ENCODE measurements around the gene GPC3. TPM values are rescaled to one million over a fixed set of nuclear protein-coding genes. Genes with fewer than 3 reads are reported as not detected.

The GPC3 gene
- total RNA-seq, 3 donors from 2014 or later (not counting 1 experiment from before 2014, with no cell fraction given): not detected

DNA sequence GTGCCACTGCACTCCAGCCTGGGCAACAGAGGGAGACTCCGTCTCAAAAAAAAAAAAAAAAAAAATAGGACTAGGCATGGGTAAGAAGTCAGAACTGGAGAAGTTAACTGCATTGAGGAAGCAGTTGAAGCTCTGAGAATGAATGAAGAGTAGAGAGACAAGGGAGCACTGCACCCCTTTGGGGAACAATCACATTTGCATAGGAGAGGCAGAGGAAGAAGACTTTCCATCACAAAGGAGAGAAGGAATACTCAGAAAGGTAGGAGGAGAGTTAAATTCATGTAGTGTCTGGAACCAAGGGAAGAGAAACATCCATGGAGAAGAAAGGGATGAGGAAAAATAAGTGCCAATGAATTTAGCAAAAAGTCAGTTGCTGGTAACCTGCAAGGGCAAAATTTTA lies 72.4 kb downstream of the GPC3 start:
- ATAC-seq (no peak), DNase-seq (no peak)
- intact Hi-C loops (cut with micrococcal nuclease): no loop called here
- Histone ChIP-seq H3K27me3 (ENCODE audit: control insufficient read depth, insufficient read depth, low read length) (no peaks in the 10 kb centered on the region), H3K4me1 (ENCODE audit: control insufficient read depth, insufficient read depth, low read length) (no peaks in the 10 kb centered on the region), H3K4me3 (ENCODE audit: low read length) (no peak overlapping the region), H3K9me3 (ENCODE audit: control insufficient read depth, insufficient read depth, low read length) (no peaks in the 10 kb centered on the region), H3K36me3 (ENCODE audit: control insufficient read depth, insufficient read depth, low read length) (no peaks in the 10 kb centered on the region), H3K27ac (ENCODE audit: low read length) (no peak overlapping the region)
- H3K27me3 Mint-ChIP-seq (ENCODE audit: low read depth in 2 of 2): peaks cover 0 to 9% of the 10 kb centered on the region in 2 donors
- no peak overlapping the region for H3K4me3 Mint-ChIP-seq
- H3K27ac Mint-ChIP-seq: no peak overlapping the region
- TF ChIP-seq, protein P1, sequence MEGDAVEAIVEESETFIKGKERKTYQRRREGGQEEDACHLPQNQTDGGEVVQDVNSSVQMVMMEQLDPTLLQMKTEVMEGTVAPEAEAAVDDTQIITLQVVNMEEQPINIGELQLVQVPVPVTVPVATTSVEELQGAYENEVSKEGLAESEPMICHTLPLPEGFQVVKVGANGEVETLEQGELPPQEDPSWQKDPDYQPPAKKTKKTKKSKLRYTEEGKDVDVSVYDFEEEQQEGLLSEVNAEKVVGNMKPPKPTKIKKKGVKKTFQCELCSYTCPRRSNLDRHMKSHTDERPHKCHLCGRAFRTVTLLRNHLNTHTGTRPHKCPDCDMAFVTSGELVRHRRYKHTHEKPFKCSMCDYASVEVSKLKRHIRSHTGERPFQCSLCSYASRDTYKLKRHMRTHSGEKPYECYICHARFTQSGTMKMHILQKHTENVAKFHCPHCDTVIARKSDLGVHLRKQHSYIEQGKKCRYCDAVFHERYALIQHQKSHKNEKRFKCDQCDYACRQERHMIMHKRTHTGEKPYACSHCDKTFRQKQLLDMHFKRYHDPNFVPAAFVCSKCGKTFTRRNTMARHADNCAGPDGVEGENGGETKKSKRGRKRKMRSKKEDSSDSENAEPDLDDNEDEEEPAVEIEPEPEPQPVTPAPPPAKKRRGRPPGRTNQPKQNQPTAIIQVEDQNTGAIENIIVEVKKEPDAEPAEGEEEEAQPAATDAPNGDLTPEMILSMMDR (IDR thresholded peaks at IDR 0.05): no peak
- H3K36me3 Mint-ChIP-seq: no peaks in the 10 kb centered on the region
- no peaks in the 10 kb centered on the region for H3K9me3 Mint-ChIP-seq
- no peaks in the 10 kb centered on the region for H3K4me1 Mint-ChIP-seq
- WGBS (ENCODE audit: insufficient coverage): 100% methylated on average over 1 of the region's 1 CpG

DNA sequence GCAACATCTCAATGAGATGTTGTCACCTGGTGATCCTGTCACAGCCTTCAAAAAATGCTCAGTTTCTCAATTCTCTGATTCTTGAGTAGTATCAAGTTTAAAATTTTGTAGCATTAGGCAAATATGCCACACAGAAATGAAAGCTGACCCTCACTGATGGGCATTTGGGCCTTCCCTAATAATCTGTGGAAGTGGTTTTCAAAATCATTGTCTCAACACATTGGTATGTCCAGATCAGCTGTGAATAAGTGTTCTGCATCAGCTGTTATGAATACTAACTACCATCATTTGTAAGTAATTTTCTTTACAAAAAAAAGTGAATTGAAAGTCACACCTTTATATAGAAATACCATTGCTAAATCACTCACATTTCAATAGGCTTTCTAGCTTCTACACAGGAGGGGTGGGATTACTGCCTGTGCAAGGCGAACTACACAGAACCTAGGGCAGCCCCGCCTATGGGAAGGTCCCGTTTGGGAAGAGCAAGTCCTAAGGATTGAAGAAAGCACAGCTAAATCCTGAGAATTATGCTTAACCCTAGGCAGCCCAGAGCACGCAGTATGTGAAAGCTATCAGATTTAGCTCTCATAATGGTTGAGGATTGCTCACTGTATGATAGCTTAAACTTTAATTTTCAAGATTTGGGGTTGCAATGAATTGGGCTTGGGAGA lies 73.4 kb downstream of the GPC3 start:
- Histone ChIP-seq H3K36me3 (ENCODE audit: control insufficient read depth, insufficient read depth, low read length) (no peaks in the 10 kb centered on the region), H3K27me3 (ENCODE audit: control insufficient read depth, insufficient read depth, low read length) (no peaks in the 10 kb centered on the region), H3K9me3 (ENCODE audit: control insufficient read depth, insufficient read depth, low read length) (no peaks in the 10 kb centered on the region), H3K27ac (ENCODE audit: low read length) (no peak overlapping the region), H3K4me1 (ENCODE audit: control insufficient read depth, insufficient read depth, low read length) (no peaks in the 10 kb centered on the region), H3K4me3 (ENCODE audit: low read length) (no peak overlapping the region)
- Mint-ChIP-seq H3K4me3 (no peak overlapping the region), H3K27me3 (ENCODE audit: low read depth in 2 of 2) (peaks cover 0 to 9% of the 10 kb centered on the region in 2 donors), H3K9me3 (no peaks in the 10 kb centered on the region), H3K27ac (no peak overlapping the region), H3K4me1 (no peaks in the 10 kb centered on the region), H3K36me3 (no peaks in the 10 kb centered on the region)
- ATAC-seq: no peak
- no peak for DNase-seq
- intact Hi-C loops (cut with micrococcal nuclease): no loop called here
- WGBS (ENCODE audit: insufficient coverage): 83% methylated on average over 3 of the region's 4 CpGs
- TF ChIP-seq, protein P1 (IDR thresholded peaks at IDR 0.05): no peak

DNA sequence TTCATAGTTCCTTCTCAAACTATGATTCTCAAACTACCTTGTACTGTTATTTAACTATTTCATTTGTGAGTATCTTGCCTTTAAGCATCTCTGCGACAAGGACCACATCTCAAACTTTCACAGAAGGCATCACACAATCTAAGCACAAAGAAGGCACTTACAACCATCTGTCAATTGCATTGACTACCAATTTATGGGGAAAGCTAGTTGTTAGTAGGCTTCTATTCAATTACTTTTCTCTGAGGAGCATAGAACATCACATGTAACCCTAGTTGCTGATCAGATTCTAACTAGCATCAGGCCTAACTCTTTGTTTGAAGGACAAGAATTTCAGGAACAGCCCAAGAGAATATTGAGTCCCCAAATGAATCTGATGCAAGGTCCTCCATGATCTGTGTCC lies 74.9 kb downstream of the GPC3 start:
- DNase-seq: no peak
- no peaks in the 10 kb centered on the region for H3K27me3 ChIP-seq (ENCODE audit: control insufficient read depth, insufficient read depth, low read length)
- Mint-ChIP-seq H3K4me3 (no peak overlapping the region), H3K27ac (no peak overlapping the region), H3K4me1 (no peaks in the 10 kb centered on the region), H3K27me3 (ENCODE audit: low read depth in 2 of 2) (peaks cover 0 to 14% of the 10 kb centered on the region in 2 donors), H3K36me3 (no peaks in the 10 kb centered on the region), H3K9me3 (no peaks in the 10 kb centered on the region)
- H3K4me1 ChIP-seq (ENCODE audit: control insufficient read depth, insufficient read depth, low read length): no peaks in the 10 kb centered on the region
- H3K36me3 ChIP-seq (ENCODE audit: control insufficient read depth, insufficient read depth, low read length): no peaks in the 10 kb centered on the region
- TF ChIP-seq, protein P1 (IDR thresholded peaks at IDR 0.05): no peak
- no CpG with 5 or more reads among the region's 1 CpG for WGBS (ENCODE audit: insufficient coverage)
- intact Hi-C loops (cut with micrococcal nuclease): no loop called here
- H3K4me3 ChIP-seq (ENCODE audit: low read length): no peak overlapping the region
- no peak for ATAC-seq
- H3K27ac ChIP-seq (ENCODE audit: low read length): no peak overlapping the region
- no peaks in the 10 kb centered on the region for H3K9me3 ChIP-seq (ENCODE audit: control insufficient read depth, insufficient read depth, low read length)

- no peak overlapping the region for H3K4me3 Mint-ChIP-seq
- DNase-seq: no peak
- TF ChIP-seq, protein P1 (IDR thresholded peaks at IDR 0.05): no peak
- no peaks in the 10 kb centered on the region for H3K4me1 Mint-ChIP-seq
- Histone ChIP-seq H3K9me3 (ENCODE audit: control insufficient read depth, insufficient read depth, low read length) (no peaks in the 10 kb centered on the region), H3K4me3 (ENCODE audit: low read length) (no peak overlapping the region), H3K27ac (ENCODE audit: low read length) (no peak overlapping the region), H3K36me3 (ENCODE audit: control insufficient read depth, insufficient read depth, low read length) (no peaks in the 10 kb centered on the region), H3K27me3 (ENCODE audit: control insufficient read depth, insufficient read depth, low read length) (no peaks in the 10 kb centered on the region), H3K4me1 (ENCODE audit: control insufficient read depth, insufficient read depth, low read length) (no peaks in the 10 kb centered on the region)
- no peaks in the 10 kb centered on the region for H3K36me3 Mint-ChIP-seq
- ATAC-seq: no peak
- H3K27ac Mint-ChIP-seq: no peak overlapping the region
- peaks cover 0 to 20% of the 10 kb centered on the region in 2 donors for H3K27me3 Mint-ChIP-seq (ENCODE audit: low read depth in 2 of 2)
- intact Hi-C loops (cut with micrococcal nuclease): no loop called here
- no peaks in the 10 kb centered on the region for H3K9me3 Mint-ChIP-seq
These were observed 75.5 kb downstream of the GPC3 start for GRCh38 chrX:133909888-133910287.

Measured in natural killer cell (primary cell).